ENCODE measurements around the gene TRPM5.

Gene TRPM5

DNA sequence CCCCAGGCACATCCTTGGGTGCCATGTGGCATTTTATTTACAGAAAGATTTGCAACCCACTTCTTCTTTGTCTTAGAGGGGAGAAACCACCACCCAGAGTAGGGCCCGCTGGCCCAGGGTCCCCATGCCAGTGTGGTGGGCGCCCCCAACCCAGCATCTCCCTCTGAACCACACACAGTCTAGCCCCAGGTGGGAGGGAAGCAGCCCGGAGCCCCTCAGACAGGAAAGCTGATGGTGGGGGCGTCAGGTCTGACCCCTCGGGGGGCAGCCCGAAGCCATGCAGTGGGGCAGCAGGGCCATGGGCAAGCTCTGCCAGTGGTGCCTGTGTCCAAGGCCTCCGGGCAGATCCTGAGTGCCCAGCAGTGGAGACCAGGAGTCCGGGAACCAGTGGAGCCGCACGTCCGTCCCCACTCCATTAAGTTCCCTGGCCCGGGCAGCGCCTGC, 11.7 kb downstream of the TRPM5 start:
- no peak overlapping the region for H3K4me3 ChIP-seq
- H3K27me3 ChIP-seq: no peaks in the 10 kb centered on the region
- H3K4me2 ChIP-seq: peak overlapping the region in 1 of 11 experiments; percentile 12; a peak in 3 of 22 replicates
- TF ChIP-seq Cebpa-rat (IDR thresholded peaks at IDR 0.05): no peak
- no peak overlapping the region; a peak in 1 of 22 replicates for H3K9ac ChIP-seq
- peaks cover 0 to 7% (median 0%) of the 10 kb centered on the region in 10 experiments; a peak in 4 of 20 replicates for H3K4me1 ChIP-seq
- peaks cover 0 to 10% (median 0%) of the 10 kb centered on the region in 11 experiments; a peak in 1 of 22 replicates for H3K9me3 ChIP-seq (replicated peaks in 1 of 11)
- H3K27ac ChIP-seq: no peak overlapping the region
- H4K20me1 ChIP-seq: 0 out of 22 replicates have a peak, but pooled peaks cover 0 to 3% (median 0%) of the 10 kb centered on the region in 11 experiments
- H3K36me3 ChIP-seq: no peaks in the 10 kb centered on the region

DNA sequence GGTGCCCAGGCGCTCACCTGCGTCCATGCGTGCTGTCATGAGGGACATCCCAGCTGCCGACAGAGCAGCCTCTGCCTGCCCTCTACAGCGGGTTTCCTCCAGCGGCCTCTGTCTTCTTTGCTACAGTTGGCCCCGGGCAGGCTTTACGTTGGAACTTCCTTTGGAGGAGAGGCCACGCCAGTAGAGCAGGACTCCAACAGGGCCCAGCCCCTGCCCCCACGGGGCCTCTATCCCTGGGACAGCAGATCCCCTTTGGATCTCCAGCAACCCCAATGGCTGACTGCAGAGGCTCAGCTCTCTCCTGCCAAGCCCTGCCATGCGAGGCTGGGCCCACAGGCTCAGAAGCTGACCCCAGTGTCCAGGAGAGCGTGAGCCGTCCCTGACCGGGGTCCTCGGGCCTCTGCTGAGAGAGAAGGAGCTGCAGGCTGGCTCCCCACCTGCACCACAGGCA, 12.1 kb downstream of the TRPM5 start:
- 0 out of 22 replicates have a peak, but pooled peaks cover 0 to 8% (median 0%) of the 10 kb centered on the region in 11 experiments for H4K20me1 ChIP-seq
- H3K27ac ChIP-seq: no peak overlapping the region
- H3K27me3 ChIP-seq: no peaks in the 10 kb centered on the region
- no peak for TF ChIP-seq Cebpa-rat (IDR thresholded peaks at IDR 0.05)
- peaks cover 0 to 10% (median 0%) of the 10 kb centered on the region in 11 experiments; a peak in 1 of 22 replicates for H3K9me3 ChIP-seq (replicated peaks in 1 of 11)
- no peak overlapping the region for H3K4me3 ChIP-seq
- H3K36me3 ChIP-seq: no peaks in the 10 kb centered on the region
- peak overlapping the region in 4 of 11 experiments; percentile 6 to 15 (median 9); a peak in 4 of 22 replicates for H3K4me2 ChIP-seq
- peaks cover 0 to 7% (median 0%) of the 10 kb centered on the region in 10 experiments; a peak in 4 of 20 replicates for H3K4me1 ChIP-seq
- no peak overlapping the region; a peak in 1 of 22 replicates for H3K9ac ChIP-seq

DNA sequence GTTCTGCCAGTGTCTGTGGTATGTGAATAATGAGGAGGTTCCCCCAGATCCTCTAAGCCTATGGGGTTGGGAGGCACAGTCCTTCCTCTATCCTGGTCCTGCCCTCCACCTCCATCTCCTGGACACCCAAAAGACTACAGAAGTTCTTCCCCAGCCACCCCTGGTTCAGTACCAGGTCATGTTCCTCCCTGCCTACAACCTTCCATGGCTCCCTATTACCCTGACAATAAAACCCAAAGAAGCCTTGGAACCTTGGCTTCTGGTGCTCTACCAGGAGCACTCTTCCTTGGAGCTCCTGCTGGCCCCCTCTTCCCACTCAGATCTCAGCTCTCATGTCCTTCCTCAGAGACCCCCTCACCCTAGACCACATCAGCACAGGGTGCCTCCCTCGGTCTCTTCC, 12.9 kb downstream of the TRPM5 start:
- Histone ChIP-seq H3K9ac (no peak overlapping the region), H3K36me3 (no peaks in the 10 kb centered on the region), H3K27me3 (no peaks in the 10 kb centered on the region), H3K9me3 (replicated peaks in 1 of 11) (peaks cover 0 to 10% (median 0%) of the 10 kb centered on the region in 11 experiments; a peak in 1 of 22 replicates), H3K4me3 (no peak overlapping the region), H3K4me2 (no peak overlapping the region), H3K27ac (no peak overlapping the region), H4K20me1 (peaks cover 0 to 8% (median 0%) of the 10 kb centered on the region in 11 experiments; a peak in 1 of 22 replicates), H3K4me1 (peaks cover 0 to 7% (median 0%) of the 10 kb centered on the region in 10 experiments; a peak in 4 of 20 replicates)
- no peak for TF ChIP-seq Cebpa-rat (IDR thresholded peaks at IDR 0.05)

- H3K4me2 ChIP-seq: no peak overlapping the region
- H3K36me3 ChIP-seq: no peaks in the 10 kb centered on the region
- peaks cover 0 to 8% (median 0%) of the 10 kb centered on the region in 11 experiments; a peak in 2 of 22 replicates for H4K20me1 ChIP-seq
- no peak overlapping the region for H3K4me3 ChIP-seq
- H3K27ac ChIP-seq: no peak overlapping the region
- H3K27me3 ChIP-seq: peaks cover 0 to under 1% (median 0%) of the 10 kb centered on the region in 11 experiments; a peak in 2 of 22 replicates
- peaks cover 0 to 17% (median 5%) of the 10 kb centered on the region in 10 experiments; a peak in 8 of 20 replicates for H3K4me1 ChIP-seq
- TF ChIP-seq Cebpa-rat (IDR thresholded peaks at IDR 0.05): no peak
- peaks cover 0 to 10% (median 0%) of the 10 kb centered on the region in 11 experiments; a peak in 1 of 22 replicates for H3K9me3 ChIP-seq (replicated peaks in 1 of 11)
- H3K9ac ChIP-seq: no peak overlapping the region
Measured at GRCh38 chr11:2428322-2428795, 16.0 kb downstream of the TRPM5 start.

DNA sequence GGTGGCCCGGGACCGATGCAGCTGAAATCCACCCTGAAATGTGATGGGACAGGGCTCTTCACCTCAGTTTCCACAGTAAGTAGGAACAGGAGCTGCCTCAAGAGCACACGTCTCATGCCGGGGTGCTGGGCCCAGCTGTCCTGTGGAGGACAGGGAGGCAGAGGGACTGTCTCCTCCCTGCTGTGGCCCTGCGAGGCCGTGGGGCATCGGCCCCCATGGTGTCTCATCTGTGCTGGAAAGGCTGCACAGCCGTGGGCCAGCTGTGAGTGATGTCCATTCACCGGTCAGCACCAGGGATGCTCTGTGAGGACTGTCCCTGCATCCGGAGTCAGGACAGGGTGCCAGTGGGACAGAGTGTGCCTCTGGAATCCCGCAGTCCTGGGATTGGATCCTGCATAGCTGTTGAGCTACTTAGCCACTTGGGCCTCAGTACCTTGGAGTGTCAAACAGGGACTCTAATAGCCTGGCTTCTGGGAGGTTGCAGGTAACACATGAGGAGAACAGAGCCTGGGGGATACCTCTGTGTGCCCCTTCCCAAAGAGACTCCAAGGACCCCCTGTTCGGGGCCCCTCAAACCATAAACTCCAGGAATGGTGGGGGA, 16.5 kb downstream of the TRPM5 start:
- Histone ChIP-seq H3K27ac (no peak overlapping the region), H3K9ac (no peak overlapping the region), H3K9me3 (replicated peaks in 1 of 11) (peaks cover 0 to 10% (median 0%) of the 10 kb centered on the region in 11 experiments; a peak in 1 of 22 replicates), H4K20me1 (peaks cover 0 to 10% (median 0%) of the 10 kb centered on the region in 11 experiments; a peak in 2 of 22 replicates), H3K4me1 (peaks cover 0 to 22% (median 9%) of the 10 kb centered on the region in 10 experiments; a peak in 8 of 20 replicates), H3K4me2 (no peak overlapping the region), H3K4me3 (no peak overlapping the region), H3K27me3 (peaks cover 0 to 6% (median 0%) of the 10 kb centered on the region in 11 experiments; a peak in 2 of 22 replicates), H3K36me3 (no peaks in the 10 kb centered on the region)
- TF ChIP-seq Cebpa-rat (IDR thresholded peaks at IDR 0.05): no peak

DNA sequence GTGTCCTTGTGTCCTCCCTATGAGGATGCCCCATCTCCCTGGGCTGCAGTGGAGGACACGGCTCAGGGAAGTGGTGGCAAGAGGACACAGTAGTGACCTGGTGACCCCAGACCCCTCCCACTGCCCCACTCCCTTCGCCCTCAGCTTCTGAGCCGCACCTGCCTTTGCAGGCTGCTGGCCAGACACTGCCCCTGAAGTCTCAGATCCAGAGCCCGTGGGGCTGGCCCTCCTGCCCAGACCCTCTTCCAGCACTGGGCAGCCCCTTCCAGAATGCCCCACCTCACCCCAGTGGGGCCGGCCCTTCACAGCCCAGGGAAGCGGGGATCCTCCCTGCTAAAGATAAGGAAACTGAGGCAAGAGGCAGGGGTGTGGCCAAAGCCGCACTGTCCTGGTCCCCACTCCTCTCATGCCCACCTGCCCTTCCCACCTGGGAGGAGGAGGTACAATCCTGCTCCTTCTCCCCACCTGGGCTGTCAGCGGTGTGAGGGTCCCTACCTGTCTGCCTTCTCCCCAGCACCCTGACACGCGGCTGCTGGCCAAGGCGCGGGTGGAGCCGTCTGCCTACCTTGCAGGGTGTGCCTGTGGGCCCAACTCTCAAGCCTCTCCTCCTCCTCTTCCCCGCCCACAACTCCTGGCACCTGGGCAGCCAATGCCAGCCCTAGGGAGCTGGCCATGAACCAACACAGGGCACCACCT, 17.3 kb downstream of the TRPM5 start:
- Histone ChIP-seq H4K20me1 (peaks cover 0 to 11% (median 0%) of the 10 kb centered on the region in 11 experiments; a peak in 2 of 22 replicates), H3K4me3 (no peak overlapping the region), H3K36me3 (no peaks in the 10 kb centered on the region), H3K4me2 (no peak overlapping the region), H3K4me1 (peaks cover 0 to 19% (median 8%) of the 10 kb centered on the region in 10 experiments; a peak in 8 of 20 replicates), H3K9me3 (replicated peaks in 1 of 11) (peaks cover 0 to 10% (median 0%) of the 10 kb centered on the region in 11 experiments; a peak in 1 of 22 replicates), H3K27me3 (peaks cover 0 to 9% (median 0%) of the 10 kb centered on the region in 11 experiments; a peak in 2 of 22 replicates), H3K9ac (no peak overlapping the region), H3K27ac (no peak overlapping the region)
- TF ChIP-seq Cebpa-rat (IDR thresholded peaks at IDR 0.05): no peak

- Histone ChIP-seq H3K9ac (no peak overlapping the region), H3K27ac (no peak overlapping the region), H3K4me3 (no peak overlapping the region), H3K27me3 (peaks cover 0 to 9% (median 0%) of the 10 kb centered on the region in 11 experiments; a peak in 2 of 22 replicates), H3K36me3 (no peaks in the 10 kb centered on the region), H3K4me1 (peaks cover 0 to 17% (median 7%) of the 10 kb centered on the region in 10 experiments; a peak in 8 of 20 replicates), H3K4me2 (no peak overlapping the region), H3K9me3 (replicated peaks in 1 of 11) (peaks cover 0 to 10% (median 0%) of the 10 kb centered on the region in 11 experiments; a peak in 1 of 22 replicates), H4K20me1 (peaks cover 0 to 11% (median 0%) of the 10 kb centered on the region in 11 experiments; a peak in 2 of 22 replicates)
- TF ChIP-seq Cebpa-rat (IDR thresholded peaks at IDR 0.05): no peak
Measured at GRCh38 chr11:2426221-2426620, 18.1 kb downstream of the TRPM5 start.

GRCh38 chr11:2425506-2425905, 18.8 kb downstream of the TRPM5 start:
- no peak overlapping the region for H3K9ac ChIP-seq
- H4K20me1 ChIP-seq: peaks cover 0 to 11% (median 0%) of the 10 kb centered on the region in 11 experiments; a peak in 3 of 22 replicates
- TF ChIP-seq Cebpa-rat (IDR thresholded peaks at IDR 0.05): no peak
- no peak overlapping the region for H3K27ac ChIP-seq
- no peak overlapping the region for H3K4me3 ChIP-seq
- H3K4me2 ChIP-seq: no peak overlapping the region
- peaks cover 0 to 9% (median 0%) of the 10 kb centered on the region in 11 experiments; a peak in 2 of 22 replicates for H3K27me3 ChIP-seq
- H3K36me3 ChIP-seq: no peaks in the 10 kb centered on the region
- peaks cover 0 to 10% (median 0%) of the 10 kb centered on the region in 11 experiments; a peak in 1 of 22 replicates for H3K9me3 ChIP-seq (replicated peaks in 1 of 11)
- peaks cover under 1 to 18% (median 8%) of the 10 kb centered on the region in 10 experiments; a peak in 10 of 20 replicates for H3K4me1 ChIP-seq

Measured in BLaER1 treated with 17β-estradiol and CSF1 and Interleukin-3, amounts not matched to agents 10 nM and 100 nM (cell line).